ENCODE results near the gene SLC25A10. TPM values are rescaled to one million over a fixed set of nuclear protein-coding genes. Genes with fewer than 3 reads are reported as not detected.
A peak's percentile ranks its signal among the peaks of the same experiment; 100 is the strongest.

SLC25A10 gene
- total and polyA plus RNA-seq, 12 donors: 3.5 to 36.1 (median 20.5) TPM

DNA sequence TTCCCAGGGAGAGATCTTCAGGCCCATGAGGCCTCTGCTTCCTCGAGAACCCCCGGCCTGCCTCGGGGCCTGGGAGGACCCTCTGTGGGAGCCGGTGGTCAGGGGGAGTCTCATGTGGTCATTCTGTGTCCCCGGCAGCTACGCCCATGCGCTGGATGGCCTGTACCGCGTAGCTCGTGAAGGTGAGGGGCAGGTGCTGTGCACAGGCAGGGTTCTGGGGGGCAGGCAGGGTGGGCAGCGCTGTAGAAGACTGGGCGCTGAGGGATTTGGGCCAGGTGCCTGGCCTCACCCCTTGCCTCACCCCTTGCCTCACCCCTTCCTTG, 4.6 kb downstream of the SLC25A10 start:
- WGBS, 4 donors: 93 to 98% methylated on average over 7 to 12 of the region's 12 CpGs; no CpG with 5 or more reads in 2 of the 4 donors

DNA sequence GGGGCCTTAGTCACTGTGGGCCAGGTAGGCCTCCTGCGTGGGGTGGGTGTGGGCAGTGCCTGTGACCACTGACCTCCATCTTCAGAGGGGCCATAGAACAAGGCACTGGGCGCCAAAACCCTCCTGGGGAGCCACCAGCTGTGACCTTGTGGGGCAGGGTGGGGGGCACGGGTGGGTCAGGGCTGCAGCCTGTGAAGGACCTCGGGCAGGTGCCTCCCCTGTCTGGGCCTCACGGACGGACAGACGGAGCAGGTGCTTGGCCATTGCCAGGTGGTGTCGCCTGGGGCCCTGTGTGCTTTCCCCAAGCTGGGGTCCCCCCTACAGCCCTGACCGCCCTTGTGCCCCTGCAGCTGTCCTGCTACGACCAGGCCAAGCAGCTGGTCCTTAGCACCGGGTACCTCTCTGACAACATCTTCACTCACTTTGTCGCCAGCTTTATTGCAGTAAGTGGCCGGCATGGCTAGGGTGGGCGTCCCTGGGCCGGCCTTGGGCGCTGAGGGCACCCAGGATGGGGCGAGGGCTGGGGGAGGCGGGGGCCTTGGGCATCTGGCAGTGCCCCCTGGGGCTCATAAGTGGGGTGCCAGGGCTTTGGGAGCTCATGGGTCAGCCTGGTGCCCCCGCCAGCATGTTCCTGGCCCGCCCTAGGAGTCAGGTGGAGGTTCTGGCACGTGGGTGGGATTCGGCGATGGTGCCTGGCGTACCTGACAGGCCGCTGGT, 5.1 kb downstream of the SLC25A10 start:
- no peaks in the 10 kb centered on the region for H3K36me3 ChIP-seq (replicated peaks in 1 of 2)
- no peak overlapping the region for H3K4me3 ChIP-seq
- TF ChIP-seq, protein P1, sequence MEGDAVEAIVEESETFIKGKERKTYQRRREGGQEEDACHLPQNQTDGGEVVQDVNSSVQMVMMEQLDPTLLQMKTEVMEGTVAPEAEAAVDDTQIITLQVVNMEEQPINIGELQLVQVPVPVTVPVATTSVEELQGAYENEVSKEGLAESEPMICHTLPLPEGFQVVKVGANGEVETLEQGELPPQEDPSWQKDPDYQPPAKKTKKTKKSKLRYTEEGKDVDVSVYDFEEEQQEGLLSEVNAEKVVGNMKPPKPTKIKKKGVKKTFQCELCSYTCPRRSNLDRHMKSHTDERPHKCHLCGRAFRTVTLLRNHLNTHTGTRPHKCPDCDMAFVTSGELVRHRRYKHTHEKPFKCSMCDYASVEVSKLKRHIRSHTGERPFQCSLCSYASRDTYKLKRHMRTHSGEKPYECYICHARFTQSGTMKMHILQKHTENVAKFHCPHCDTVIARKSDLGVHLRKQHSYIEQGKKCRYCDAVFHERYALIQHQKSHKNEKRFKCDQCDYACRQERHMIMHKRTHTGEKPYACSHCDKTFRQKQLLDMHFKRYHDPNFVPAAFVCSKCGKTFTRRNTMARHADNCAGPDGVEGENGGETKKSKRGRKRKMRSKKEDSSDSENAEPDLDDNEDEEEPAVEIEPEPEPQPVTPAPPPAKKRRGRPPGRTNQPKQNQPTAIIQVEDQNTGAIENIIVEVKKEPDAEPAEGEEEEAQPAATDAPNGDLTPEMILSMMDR (IDR thresholded peaks at IDR 0.05): no peak
- intact Hi-C loops (cut with DNase I): no loop called here
- 93 to 95% (median 94%) methylated on average over 3 to 25 of the region's 25 CpGs for WGBS, 4 donors
- H3K27ac ChIP-seq: no peak overlapping the region
- DNase-seq: peak in 1 of 7 donors; percentile 46
- H3K9me3 ChIP-seq (replicated peaks in 1 of 3): no peaks in the 10 kb centered on the region
- H3K4me1 ChIP-seq (replicated peaks in 1 of 2): peaks cover 12 to 22% of the 10 kb centered on the region in 2 donors
- no peaks in the 10 kb centered on the region for H3K27me3 ChIP-seq

More for the DNA sequence above, 4.6 kb downstream of the SLC25A10 start:
- intact Hi-C loops (cut with DNase I): no loop called here
- Histone ChIP-seq H3K27ac (no peak overlapping the region), H3K4me3 (no peak overlapping the region), H3K27me3 (no peaks in the 10 kb centered on the region), H3K36me3 (replicated peaks in 1 of 2) (no peaks in the 10 kb centered on the region), H3K9me3 (replicated peaks in 1 of 3) (no peaks in the 10 kb centered on the region), H3K4me1 (replicated peaks in 1 of 2) (peaks cover 10 to 20% of the 10 kb centered on the region in 2 donors)
- peak in 1 of 7 donors; percentile 49 for DNase-seq
- TF ChIP-seq POLR2A (IDR thresholded peaks at IDR 0.05): no peak
- TF ChIP-seq, protein P1 (IDR thresholded peaks at IDR 0.05): no peak

DNA sequence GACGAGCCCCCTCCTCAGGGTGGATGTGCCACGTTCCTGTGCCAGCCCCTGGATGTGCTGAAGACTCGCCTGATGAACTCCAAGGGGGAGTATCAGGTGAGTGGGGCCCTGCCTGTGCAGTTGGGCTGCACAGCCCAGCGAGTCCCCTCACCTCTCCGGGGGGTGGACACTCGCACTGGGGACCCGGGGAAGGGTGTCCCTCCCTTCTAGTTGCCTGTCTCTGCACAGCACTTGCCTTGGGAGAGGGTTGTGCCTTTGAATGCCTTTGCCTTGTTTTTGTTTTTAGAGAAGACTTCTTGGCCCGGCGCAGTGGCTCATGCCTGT, 5.6 kb downstream of the SLC25A10 start:
- intact Hi-C loops (cut with DNase I): no loop called here
- no peak overlapping the region for H3K27ac ChIP-seq
- no peaks in the 10 kb centered on the region for H3K36me3 ChIP-seq (replicated peaks in 1 of 2)
- no peak for DNase-seq
- TF ChIP-seq, protein P1 (IDR thresholded peaks at IDR 0.05): no peak
- TF ChIP-seq POLR2A (IDR thresholded peaks at IDR 0.05): no peak
- no peaks in the 10 kb centered on the region for H3K9me3 ChIP-seq (replicated peaks in 1 of 3)
- no peak overlapping the region for H3K4me3 ChIP-seq
- peaks cover 11 to 24% of the 10 kb centered on the region in 2 donors for H3K4me1 ChIP-seq (replicated peaks in 1 of 2)
- H3K27me3 ChIP-seq: no peaks in the 10 kb centered on the region
- 86 to 100% (median 97%) methylated on average over 6 to 9 of the region's 9 CpGs for WGBS, 4 donors

DNA sequence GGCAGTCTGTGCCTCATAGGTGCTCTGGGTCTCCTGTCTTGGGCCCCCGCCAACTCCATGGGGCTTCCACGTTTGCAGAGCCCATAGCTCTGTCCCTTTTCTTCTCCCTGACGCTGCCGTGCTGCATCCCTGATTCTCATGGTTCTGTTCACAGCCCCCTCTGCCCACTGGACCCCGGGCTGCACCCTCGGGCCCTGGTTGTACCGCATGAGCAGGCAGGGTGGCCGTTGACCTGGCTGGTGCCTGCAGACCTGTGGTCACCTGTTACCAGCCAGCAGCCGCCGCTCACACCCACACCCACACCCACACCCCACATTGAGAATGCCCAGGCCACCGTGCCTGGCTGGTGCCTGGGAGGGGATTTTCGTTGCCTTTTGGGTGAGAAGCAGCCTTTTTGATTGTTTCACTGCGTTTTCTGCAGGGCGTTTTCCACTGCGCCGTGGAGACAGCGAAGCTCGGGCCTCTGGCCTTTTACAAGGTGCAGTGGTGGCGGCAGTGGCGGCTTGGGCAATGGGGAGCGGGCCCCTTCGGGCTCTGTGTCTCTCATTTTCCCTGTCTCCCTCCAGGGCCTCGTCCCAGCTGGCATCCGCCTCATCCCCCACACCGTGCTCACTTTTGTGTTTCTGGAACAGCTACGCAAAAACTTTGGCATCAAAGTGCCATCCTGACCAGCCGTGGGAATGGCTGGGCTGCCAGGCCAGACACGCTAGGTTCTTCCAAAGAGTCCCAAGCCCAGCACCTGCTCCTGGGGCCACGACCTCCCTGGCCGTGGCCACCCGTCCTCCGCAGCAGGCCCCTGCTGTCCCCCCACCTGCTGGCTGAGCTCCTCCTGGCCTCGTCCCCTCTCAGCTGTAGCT, 7.6 kb downstream of the SLC25A10 start:
- Histone ChIP-seq H3K27me3 (no peaks in the 10 kb centered on the region), H3K4me1 (replicated peaks in 1 of 2) (peaks cover 5 to 15% of the 10 kb centered on the region in 2 donors), H3K36me3 (replicated peaks in 1 of 2) (no peaks in the 10 kb centered on the region), H3K9me3 (replicated peaks in 1 of 3) (no peaks in the 10 kb centered on the region), H3K4me3 (no peak overlapping the region), H3K27ac (no peak overlapping the region)
- 87 to 96% (median 93%) methylated on average over 28 to 32 of the region's 33 CpGs for WGBS, 4 donors
- no peak for DNase-seq
- TF ChIP-seq, protein P1 (IDR thresholded peaks at IDR 0.05): no peak
- no peak for TF ChIP-seq POLR2A (IDR thresholded peaks at IDR 0.05)
- intact Hi-C loops (cut with DNase I): no loop called here
